HepG2 (cell line): ENCODE data around the gene SPRR3. TPM values are rescaled to one million over a fixed set of nuclear protein-coding genes. Genes with fewer than 3 reads are reported as not detected.

Experiments
- ATAC-seq: fragments of 200-7000 bp; cut with Tn5 transposase; 3 replicates; pipeline ENCODE4 v1.9.1; 2020; ENCODE audit warnings: mild to moderate bottlenecking, moderate library complexity
- BruUV-seq: library from RNA; stranded (reverse); fragments of 400-500 nt; replicated peaks from 2 replicates; lab custom pipeline; 2021; lab: Mats Ljungman, UMichigan
- CTCF ChIA-PET: fragments of 300-600 bp; formaldehyde crosslinking; extraction: SDS; loops from one replicate; lab custom pipeline; 2021; ENCODE audit warnings: low total read pairs, inconsistent platforms, low intra/inter-chr PET ratio; lab: Yijun Ruan, JAX
- POLR2A ChIA-PET: fragments of 350-600 bp; sonication (Branson Sonifier 250); formaldehyde crosslinking; loops from one replicate; lab custom pipeline; 2020; ENCODE audit warnings: antibody characterized with exemption, inconsistent platforms; lab: Yijun Ruan, JAX
- DNase-seq: peaks from one replicate; pipeline ENCODE4 v3.0.0-alpha.2; 2015; ENCODE audit warnings: low spot score
- FAIRE-seq: peaks from 3 replicates; lab custom pipeline; 2011; peaks lifted over from hg19 to GRCh38; lab: Jason Lieb, UNC
- H2AFZ ChIP-seq: one replicate; pipeline ENCODE4 v1.6.1; 2011; ENCODE audit warnings: low read length, inconsistent platforms
- H3K27ac ChIP-seq: fragments of 300-600 bp; 3 replicates; pipeline ENCODE4 v1.8.0; 2011; ENCODE audit warnings: mixed run types, mild to moderate bottlenecking, mixed read lengths, low read length, inconsistent platforms; ENCODE audit not compliant: insufficient read depth; ENCODE audit errors: extremely low read length
- H3K27me3 ChIP-seq, 2 experiments: fragments of 200-600 bp in 1 of 2; 2 replicates in 1 of 2; 3 replicates in 1 of 2; pipeline versions ENCODE4 v1.6.0 to v1.8.0; 2011; ENCODE audit warnings: low read length in 2 of 2, mild to moderate bottlenecking in 2 of 2, moderate library complexity in 2 of 2, inconsistent platforms in 1 of 2; ENCODE audit not compliant: insufficient read depth in 2 of 2, control insufficient read depth in 1 of 2
- H3K36me3 ChIP-seq, 2 experiments: fragments of 200-600 bp in 1 of 2; replicated peaks in 1 of 2; 2 replicates in 1 of 2; 3 replicates in 1 of 2; pipeline versions ENCODE4 v1.5.1 to v1.8.0; 2011; ENCODE audit warnings: low read length in 2 of 2, inconsistent platforms in 1 of 2; ENCODE audit not compliant: insufficient read depth in 2 of 2, control insufficient read depth in 1 of 2
- H3K4me1 ChIP-seq: 2 replicates; pipeline ENCODE4 v1.5.1; 2012; ENCODE audit warnings: low read length, inconsistent platforms; ENCODE audit not compliant: insufficient read depth
- H3K4me2 ChIP-seq: 2 replicates; pipeline ENCODE4 v1.6.0; 2011; ENCODE audit warnings: low read depth, low read length, inconsistent platforms
- H3K4me3 ChIP-seq, 3 experiments: fragments of 200-600 bp in 1 of 3; sonication (generic), shearing (Covaris generic) in 1 of 3; replicated peaks in 1 of 3; 2 replicates each; pipeline ENCODE4 v1.5.1; 2011 to 2016; ENCODE audit warnings: low read length in 3 of 3, inconsistent platforms in 2 of 3, low read depth in 2 of 3, mild to moderate bottlenecking in 2 of 3, control low read depth in 1 of 3, mixed read lengths in 1 of 3; ENCODE audit not compliant: insufficient read depth in 1 of 3
- H3K79me2 ChIP-seq: one replicate; pipeline ENCODE4 v1.6.1; 2011; ENCODE audit warnings: low read length, inconsistent platforms; ENCODE audit not compliant: insufficient read depth
- H3K9ac ChIP-seq: 2 replicates; pipeline ENCODE4 v1.6.0; 2011; ENCODE audit warnings: mild to moderate bottlenecking, low read depth, low read length, inconsistent platforms; ENCODE audit not compliant: insufficient read depth
- H3K9me3 ChIP-seq: 2 replicates; pipeline ENCODE4 v1.5.1; 2012; ENCODE audit warnings: mild to moderate bottlenecking, low read length
- H4K20me1 ChIP-seq: 2 replicates; pipeline ENCODE4 v1.6.0; 2011; ENCODE audit warnings: inconsistent platforms, mild to moderate bottlenecking, low read length, moderate library complexity; ENCODE audit not compliant: insufficient read depth
- CERS6 ChIP-seq: sonication (generic); formaldehyde crosslinking; IDR thresholded peaks from 2 replicates; pipeline ENCODE4 v1.5.0; 2020; ENCODE audit warnings: missing genetic modification reagents
- CREBL2 ChIP-seq: sonication (generic); formaldehyde crosslinking; IDR thresholded peaks from 2 replicates; pipeline ENCODE4 v1.8.1; 2023; ENCODE audit warnings: missing genetic modification reagents, mild to moderate bottlenecking, borderline replicate concordance
- FOXP4 ChIP-seq: sonication (generic); formaldehyde crosslinking; IDR thresholded peaks from 2 replicates; pipeline ENCODE4 v1.4.0; 2020; ENCODE audit warnings: missing genetic modification reagents
- HNRNPLL ChIP-seq: fragments of 200-400 bp; formaldehyde crosslinking; IDR thresholded peaks from 2 replicates; pipeline ENCODE4 v1.6.1; 2017; ENCODE audit warnings: mild to moderate bottlenecking, low read depth, low read length; ENCODE audit not compliant: poor library complexity, severe bottlenecking
- KLF16 ChIP-seq, 2 experiments: sonication (generic) in 1 of 2; formaldehyde crosslinking in 1 of 2; IDR thresholded peaks; 2 replicates each; pipeline versions ENCODE4 v1.6.1 to v1.8.0; 2016 to 2023; ENCODE audit warnings: missing genetic modification reagents in 2 of 2, missing compliant biosample characterization in 1 of 2
- NFE2L2 ChIP-seq: fragments of 150-350 bp; IDR thresholded peaks from 2 replicates; pipeline ENCODE4 v1.6.1; 2014; ENCODE audit warnings: low read length
- SALL2 ChIP-seq: sonication (generic); formaldehyde crosslinking; IDR thresholded peaks from 2 replicates; pipeline ENCODE4 v1.8.1; 2023; ENCODE audit warnings: mild to moderate bottlenecking, missing genetic modification reagents, inconsistent platforms
- SMARCE1 ChIP-seq: fragments of 450-650 bp; IDR thresholded peaks from 2 replicates; pipeline ENCODE4 v1.6.1; 2017; ENCODE audit warnings: borderline replicate concordance
- SYNCRIP ChIP-seq: fragments of 200-400 bp; formaldehyde crosslinking; IDR thresholded peaks from 2 replicates; pipeline ENCODE4 v1.6.1; 2018; ENCODE audit warnings: mild to moderate bottlenecking, low read depth, low read length; ENCODE audit not compliant: insufficient read depth
- TARDBP ChIP-seq: sonication (generic); formaldehyde crosslinking; IDR thresholded peaks from 2 replicates; pipeline ENCODE4 v1.8.0; 2022; ENCODE audit warnings: mild to moderate bottlenecking, missing genetic modification reagents
- TCF12 ChIP-seq, 2 experiments: fragments of 450-650 bp in 1 of 2; sonication (generic) in 1 of 2; formaldehyde crosslinking in 1 of 2; IDR thresholded peaks; 2 replicates each; pipeline versions ENCODE4 v1.6.1 to v1.8.0; 2017 to 2022; ENCODE audit warnings: antibody characterized with exemption in 1 of 2, mild to moderate bottlenecking in 1 of 2, missing genetic modification reagents in 1 of 2, moderate library complexity in 1 of 2
- THAP7 ChIP-seq: sonication (generic); formaldehyde crosslinking; IDR thresholded peaks from 2 replicates; pipeline ENCODE4 v1.8.1; 2023; ENCODE audit warnings: mild to moderate bottlenecking, missing genetic modification reagents
- ZFYVE20 ChIP-seq: sonication (generic); formaldehyde crosslinking; IDR thresholded peaks from 2 replicates; pipeline ENCODE4 v1.8.0; 2023; ENCODE audit warnings: low read depth, mild to moderate bottlenecking, moderate library complexity, missing genetic modification reagents, borderline replicate concordance
- ZNF230 ChIP-seq: sonication (generic); formaldehyde crosslinking; IDR thresholded peaks from 2 replicates; pipeline ENCODE4 v1.4.0; 2020; ENCODE audit warnings: mild to moderate bottlenecking, missing genetic modification reagents
- ZNF234 ChIP-seq: sonication (generic); formaldehyde crosslinking; conservative IDR thresholded peaks from 2 replicates; pipeline ENCODE4 v1.5.1; 2020; ENCODE audit warnings: mild to moderate bottlenecking, missing genetic modification reagents
- ZNF530 ChIP-seq: sonication (generic); formaldehyde crosslinking; IDR thresholded peaks from 2 replicates; pipeline ENCODE4 v1.5.0; 2020; ENCODE audit warnings: low read depth, mild to moderate bottlenecking, missing genetic modification reagents
- ZNF556 ChIP-seq: sonication (generic); formaldehyde crosslinking; IDR thresholded peaks from 2 replicates; pipeline ENCODE4 v1.4.0; 2020; ENCODE audit warnings: mild to moderate bottlenecking, missing genetic modification reagents, borderline replicate concordance
- ZNF558 ChIP-seq: sonication (generic); formaldehyde crosslinking; IDR thresholded peaks from 2 replicates; pipeline ENCODE4 v1.9.0; 2022; ENCODE audit warnings: mild to moderate bottlenecking, missing genetic modification reagents, borderline replicate concordance
- ZNF644 ChIP-seq: IDR thresholded peaks from 2 replicates; pipeline ENCODE4 v1.6.1; 2016; ENCODE audit warnings: low read depth
- ZNF713 ChIP-seq: sonication (generic); formaldehyde crosslinking; IDR thresholded peaks from 2 replicates; pipeline ENCODE4 v1.4.0; 2020; ENCODE audit warnings: mild to moderate bottlenecking, missing genetic modification reagents
- whole genome bisulfite sequencing: methylation state at CpG from one replicate; pipeline ENCODE4 v1.1.6; 2017; ENCODE audit warnings: low lambda C conversion rate; 5-methylcytosine and 5-hydroxymethylcytosine counted together
- in situ Hi-C: cut with HindIII; loops from 2 replicates; pipeline ENCODE4 v1.10.0; 2017; ENCODE audit warnings: low pct_unique_long_range_greater_than_20kb; ENCODE audit not compliant: extremely low pct_ligation_motif_present
- intact Hi-C: fragments of 100-400 bp; cut with micrococcal nuclease; formaldehyde crosslinking; loops from one replicate; pipeline ENCODE4 v1.10.0; 2022; ENCODE audit not compliant: unreplicated experiment
- polyA plus RNA-seq, 8 experiments: library from polyadenylated mRNA; depleted of rRNA in 3 of 8; stranded (reverse) in 7 of 8; unstranded in 1 of 8; fragments of >200 nt; fragmentation: Illumina TruSeq in 4 of 8; extraction: Trizol in 4 of 8; gene quantifications; 2 replicates each; pipeline versions ENCODE4 v1.2.1 to v1.2.3, GENCODE V29; 2011 to 2016; ENCODE audit warnings: low read depth in 4 of 8, missing spikeins in 1 of 8, mixed read lengths in 1 of 8; ENCODE audit not compliant: insufficient read depth in 1 of 8
- total RNA-seq, 5 experiments: library from RNA; depleted of rRNA; stranded (reverse); fragments of >200 nt; fragmentation: Illumina TruSeq; extraction: Trizol; gene quantifications; 2 replicates each; pipeline ENCODE4 v1.2.3, GENCODE V29; 2016; ENCODE audit warnings: low read depth in 1 of 5

The SPRR3 gene
- total and polyA plus RNA-seq, 2 of the 13 experiments (the other 11 are each of a cell fraction or from before 2014, with no cell fraction given): not detected

DNA sequence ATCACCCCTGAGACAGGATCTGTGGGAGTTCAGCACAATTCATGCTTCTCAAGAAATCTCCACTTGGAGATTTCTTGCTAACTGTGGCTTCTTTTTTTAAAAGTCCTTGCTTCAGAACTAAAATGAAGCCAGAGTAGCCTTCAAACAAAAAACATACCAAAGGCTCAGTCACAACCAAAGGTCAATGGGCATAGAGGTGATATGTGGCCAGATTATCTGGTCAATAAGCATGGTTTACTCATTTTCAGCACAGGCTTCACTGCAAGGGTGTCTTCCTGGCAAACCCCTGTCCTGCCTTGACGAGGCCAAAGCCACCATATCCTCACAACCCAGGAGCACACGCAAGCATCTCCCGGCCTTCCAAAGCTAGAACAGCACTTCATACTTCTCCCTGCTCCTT is 42.3 kb upstream of the SPRR3 start:
- Histone ChIP-seq H3K9ac (no peak overlapping the region), H3K27ac (no peak overlapping the region), H3K4me2 (no peak overlapping the region), H2AFZ (no peak overlapping the region), H3K79me2 (no peaks in the 10 kb centered on the region), H3K36me3 (no peaks in the 10 kb centered on the region), H3K9me3 (no peaks in the 10 kb centered on the region), H4K20me1 (no peaks in the 10 kb centered on the region), H3K4me1 (no peaks in the 10 kb centered on the region), H3K4me3 (no peak overlapping the region), H3K27me3 (peaks cover 0 to 14% of the 10 kb centered on the region in 2 experiments; a peak in 1 of 5 replicates)
- no TSS peak for BruUV-seq
- intact Hi-C loops (loop anchor here (10.0 kb wide), 1 partner anchor 64 kb away; no protein-coding TSS in a partner anchor), in situ Hi-C loops (no loop called here)
- ATAC-seq (no peak), DNase-seq (no peak), FAIRE-seq (no peak)
- TF ChIP-seq ZNF558 (CRISPR knock-in tag) (no peak), SALL2 (no peak), FOXP4 (CRISPR knock-in tag) (no peak), ZFYVE20 (CRISPR knock-in tag) (no peak), ZNF713 (CRISPR knock-in tag) (no peak), TARDBP (CRISPR knock-in tag) (no peak), NFE2L2 (no peak), SYNCRIP (no peak), ZNF644 (CRISPR knock-in tag) (no peak), ZNF234 (CRISPR knock-in tag) (no peak), ZNF230 (no peak), CERS6 (CRISPR knock-in tag) (no peak), ZNF556 (CRISPR knock-in tag) (no peak), KLF16 (CRISPR knock-in tag; IDR thresholded peaks at IDR 0.05) (no peak), THAP7 (CRISPR knock-in tag) (no peak), ZNF530 (CRISPR knock-in tag) (no peak), TCF12 (IDR thresholded peaks at IDR 0.05) (no peak), TCF12 (CRISPR knock-in tag; IDR thresholded peaks at IDR 0.05) (no peak), CREBL2 (no peak), SMARCE1 (no peak), HNRNPLL (no peak)
- POLR2A ChIA-PET: no interaction called here
- CTCF ChIA-PET: no interaction called here
- 0% methylated on average over 1 of the region's 3 CpGs for WGBS
